ENCODE results near the gene ATG7.
"Not testable (repeated sequence)": the region's sequence is repeated elsewhere in the genome, so short reads cannot be mapped to it uniquely, and the experiment has no call there.

ATG7 gene

GRCh38 chr3:11583235-11583634 lies 311.0 kb downstream of the ATG7 start:
- DNase-seq: no peak

DNA sequence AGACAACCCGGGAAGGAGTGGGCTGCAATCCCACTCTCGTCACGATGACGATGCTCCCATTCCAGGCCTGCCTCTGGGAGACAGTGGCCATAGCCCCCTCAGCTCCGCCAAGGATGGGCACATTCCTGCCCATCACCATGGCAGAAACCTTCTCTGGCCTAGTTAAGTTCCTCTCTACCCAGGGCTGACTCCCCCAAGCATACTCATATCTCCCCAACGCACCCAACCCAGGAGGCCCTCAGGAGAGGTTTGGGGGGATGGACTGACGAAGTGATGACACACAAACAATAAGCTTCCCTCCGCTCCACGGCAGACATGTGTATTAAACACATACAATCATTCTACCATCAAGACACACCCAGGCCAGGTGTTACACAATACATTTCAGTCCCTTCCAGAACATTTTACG lies 311.4 kb downstream of the ATG7 start:
- DNase-seq: no peak

DNA sequence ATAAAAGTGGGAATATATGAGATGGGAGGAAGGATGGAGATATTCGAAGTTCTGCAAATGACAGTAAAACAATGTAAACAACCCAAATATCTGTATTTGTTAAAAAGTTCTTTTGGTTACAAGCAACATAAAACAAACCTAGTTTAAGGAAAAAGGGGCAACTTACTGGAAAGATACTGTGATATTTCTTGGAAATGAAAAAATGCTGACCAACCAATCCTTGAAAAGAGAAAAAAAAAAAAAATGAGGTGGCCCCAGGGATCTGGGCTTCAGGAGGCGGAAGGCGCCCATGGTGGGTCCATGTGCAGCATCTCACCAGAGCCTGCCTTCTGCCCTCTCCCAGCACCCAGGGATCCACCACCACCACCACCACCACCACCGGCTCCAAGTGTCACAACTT lies 312.4 kb downstream of the ATG7 start:
- DNase-seq: no peak

- no peak for DNase-seq
These were observed 315.6 kb downstream of the ATG7 start for GRCh38 chr3:11587766-11588165.

DNA sequence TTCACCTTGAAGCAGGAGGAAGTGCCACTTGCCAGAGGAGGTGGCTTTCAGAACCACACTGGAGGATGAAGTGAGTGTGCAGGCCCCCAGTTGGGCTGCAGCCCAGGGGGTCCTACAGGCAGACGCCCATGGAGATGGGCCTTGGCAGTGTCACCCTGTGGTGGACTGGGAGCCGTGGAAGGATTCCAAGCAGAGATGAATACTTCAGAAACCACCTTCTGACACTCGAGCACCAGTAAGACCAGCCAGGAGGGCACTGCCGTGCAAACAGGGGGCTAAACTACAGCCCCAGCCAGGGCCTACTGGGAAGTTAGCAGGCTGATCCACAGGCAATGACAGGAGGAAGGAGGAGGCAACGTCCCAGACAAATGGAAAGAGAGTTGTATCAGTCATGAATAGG lies 316.1 kb downstream of the ATG7 start:
- DNase-seq: no peak

DNA sequence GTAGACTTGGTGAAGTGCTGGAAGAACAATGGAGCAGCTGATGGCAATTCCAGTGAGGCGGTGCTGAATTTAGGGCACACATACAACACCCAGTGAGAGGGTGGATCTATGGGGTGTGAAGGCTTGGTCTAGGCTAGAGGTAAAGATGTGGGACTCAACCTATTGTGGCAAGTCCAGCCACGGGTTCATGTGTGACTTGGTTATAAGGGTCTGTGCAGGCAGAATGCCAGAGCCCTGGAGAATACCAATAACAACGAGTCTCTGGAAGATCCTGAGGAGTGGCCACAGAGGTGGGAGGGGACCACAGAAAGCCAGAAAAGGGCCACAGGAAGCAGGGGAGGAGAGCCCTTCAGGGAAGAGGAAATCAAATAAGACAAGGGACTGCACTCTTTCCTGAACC lies 316.6 kb downstream of the ATG7 start:
- no peak for DNase-seq

GRCh38 chr3:11589706-11590105 lies 317.5 kb downstream of the ATG7 start:
- DNase-seq: no peak

DNA sequence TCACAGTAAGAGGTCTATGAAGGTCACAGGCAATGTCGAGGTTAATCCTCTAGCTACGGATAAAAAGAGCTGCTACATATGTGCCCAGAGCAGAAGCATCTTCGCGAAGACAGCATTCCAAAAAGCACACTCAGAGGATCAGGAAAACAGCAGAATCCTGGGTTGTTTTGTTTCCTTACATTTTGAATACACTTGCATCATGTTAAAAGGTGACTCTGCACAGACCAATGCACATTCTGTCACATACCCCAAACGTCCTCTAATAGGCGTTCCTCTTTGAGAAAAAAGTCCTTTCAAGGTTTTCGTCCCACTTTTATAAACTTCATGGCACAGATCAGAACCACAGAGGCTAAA lies 318.8 kb downstream of the ATG7 start:
- DNase-seq: no peak

DNA sequence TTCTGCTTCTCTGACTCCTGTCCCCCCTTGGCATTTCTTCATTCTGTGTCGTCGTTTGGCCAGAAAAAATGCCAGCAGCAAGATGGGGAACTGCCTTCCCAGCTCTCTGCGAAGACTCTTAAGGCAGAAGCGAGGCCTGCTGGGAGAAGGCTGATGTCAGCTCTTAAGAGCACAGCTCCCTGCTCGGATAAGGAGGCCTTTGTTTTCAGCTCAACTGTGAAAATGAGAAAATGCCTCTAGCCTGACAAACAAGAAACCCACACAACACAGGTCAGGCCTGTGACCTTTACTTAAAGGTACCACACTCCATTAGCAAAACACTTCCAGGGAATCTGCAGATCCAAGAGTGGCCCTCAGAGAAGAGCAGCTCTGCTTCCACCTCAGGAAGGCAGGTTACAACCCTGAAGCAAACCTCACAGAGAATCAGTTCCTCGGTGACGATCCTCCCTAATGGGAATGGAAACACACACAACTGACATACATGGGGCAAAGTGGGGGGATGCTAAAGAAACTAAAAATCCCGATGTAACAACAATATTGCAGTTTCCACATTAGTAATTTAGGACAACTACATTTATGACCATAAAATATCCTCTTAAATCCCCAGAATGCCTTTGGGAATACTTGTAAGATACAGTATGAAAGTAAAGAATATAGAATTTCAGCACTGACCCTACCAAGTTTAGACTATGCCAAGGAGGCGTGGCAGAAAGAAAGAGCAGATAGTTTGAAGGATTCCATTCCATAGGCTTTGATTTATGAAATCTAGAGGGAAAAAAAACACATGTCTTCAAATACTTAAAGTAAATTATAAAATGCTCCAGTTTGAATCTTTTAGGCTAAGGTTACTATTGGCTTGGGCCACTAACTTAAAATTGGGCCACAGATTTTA lies 319.4 kb downstream of the ATG7 start:
- peak in 41 of 51 donors; percentile 38 to 92 (median 76) for DNase-seq

DNA sequence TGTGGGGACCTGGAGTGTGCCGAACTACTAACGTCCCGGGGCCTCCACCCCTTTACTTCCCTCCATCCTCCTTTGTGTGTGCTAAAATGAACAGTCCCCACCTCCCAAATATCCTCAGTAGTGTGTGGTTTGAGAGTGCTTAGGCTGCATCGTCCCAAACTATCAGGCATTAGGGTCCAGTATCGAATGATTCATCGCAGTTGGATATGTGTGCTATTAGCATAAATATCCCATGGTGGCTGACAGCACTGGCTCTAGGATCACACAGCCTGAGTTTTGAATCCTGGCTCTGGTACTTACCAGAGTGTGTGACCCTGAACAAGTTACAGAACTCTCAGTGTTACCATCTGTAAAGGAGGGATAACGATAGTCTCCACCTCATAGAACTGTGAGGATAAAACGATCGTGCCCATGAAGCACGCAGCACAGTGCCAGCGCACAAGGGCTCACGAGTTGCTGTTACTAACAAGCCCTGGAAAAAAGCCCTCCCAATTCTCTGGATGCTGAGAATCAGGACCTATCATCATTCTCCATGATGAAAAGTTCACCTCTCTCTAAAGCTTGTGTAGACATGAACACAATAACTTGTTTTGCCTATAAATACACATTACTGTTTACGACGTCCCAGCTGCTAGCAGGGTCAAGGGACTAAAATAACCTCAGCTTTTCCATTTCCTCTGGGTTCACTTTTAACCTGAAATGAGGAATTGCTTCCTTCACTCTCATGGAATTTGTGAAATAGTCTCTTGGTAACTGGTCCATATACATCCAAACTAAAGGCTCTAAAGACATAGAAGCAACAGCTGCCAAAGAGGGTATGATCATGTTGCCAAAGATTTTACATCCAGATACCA lies 320.5 kb downstream of the ATG7 start:
- peak in 3 of 51 donors; percentile 31 to 67 (median 65) for DNase-seq

DNA sequence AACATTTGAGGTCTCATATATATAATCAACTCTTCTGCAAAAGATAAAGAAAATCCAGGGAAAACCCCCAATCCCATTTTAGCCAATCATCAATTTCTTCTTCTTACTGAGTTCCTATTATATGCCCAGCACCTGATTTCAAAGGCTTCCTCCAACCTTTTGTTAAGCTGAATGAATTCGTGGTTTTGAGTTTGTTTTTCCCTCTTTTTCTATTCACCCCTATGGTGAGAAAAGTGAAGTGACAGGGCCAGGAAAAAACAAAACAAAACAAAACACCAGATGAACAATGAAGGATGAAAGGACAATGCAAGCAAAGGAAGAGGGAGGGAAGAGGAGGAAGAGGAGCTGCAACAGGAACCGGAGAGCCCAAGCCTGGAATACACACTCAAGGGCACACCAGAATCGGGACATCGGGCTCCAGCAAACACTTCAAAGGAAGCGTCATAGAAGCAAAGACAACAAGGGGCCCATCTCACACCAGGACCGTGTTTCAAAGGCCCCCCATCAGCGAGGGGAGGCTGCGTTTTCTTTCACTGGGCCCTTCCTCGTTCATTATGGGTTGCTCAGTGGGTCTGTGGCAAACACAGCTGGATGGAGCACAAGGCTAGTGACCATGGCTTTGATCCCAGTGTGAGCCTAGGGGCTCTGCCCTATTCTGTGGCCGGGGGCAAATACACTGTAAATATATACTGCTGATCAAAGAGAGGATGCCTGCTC lies 321.3 kb downstream of the ATG7 start:
- DNase-seq: peak in 2 of 51 donors; percentile 44

DNA sequence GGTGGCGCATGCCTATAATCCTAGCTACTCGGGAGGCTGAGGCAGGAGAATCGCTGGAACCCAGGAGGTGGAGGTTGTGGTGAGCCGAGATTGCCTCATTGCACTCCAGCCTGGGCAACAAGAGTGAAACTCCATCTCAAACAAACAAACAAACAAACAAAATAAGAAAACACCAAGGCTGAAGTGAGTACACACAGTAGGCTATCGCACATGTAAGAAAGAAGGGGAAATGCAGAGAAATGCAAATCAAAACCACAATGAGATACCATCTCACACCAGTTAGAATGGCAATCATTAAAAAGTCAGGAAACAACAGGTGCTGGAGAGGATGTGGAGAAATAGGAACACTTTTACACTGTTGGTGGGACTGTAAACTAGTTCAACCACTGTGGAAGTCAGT lies 322.8 kb downstream of the ATG7 start:
- DNase-seq: not testable (repeated sequence)

GRCh38 chr3:11596387-11596786 lies 324.2 kb downstream of the ATG7 start:
- no peak for DNase-seq

GRCh38 chr3:11600501-11601282 lies 328.5 kb downstream of the ATG7 start:
- DNase-seq: peak in 10 of 51 donors; percentile 37 to 75 (median 46)

DNA sequence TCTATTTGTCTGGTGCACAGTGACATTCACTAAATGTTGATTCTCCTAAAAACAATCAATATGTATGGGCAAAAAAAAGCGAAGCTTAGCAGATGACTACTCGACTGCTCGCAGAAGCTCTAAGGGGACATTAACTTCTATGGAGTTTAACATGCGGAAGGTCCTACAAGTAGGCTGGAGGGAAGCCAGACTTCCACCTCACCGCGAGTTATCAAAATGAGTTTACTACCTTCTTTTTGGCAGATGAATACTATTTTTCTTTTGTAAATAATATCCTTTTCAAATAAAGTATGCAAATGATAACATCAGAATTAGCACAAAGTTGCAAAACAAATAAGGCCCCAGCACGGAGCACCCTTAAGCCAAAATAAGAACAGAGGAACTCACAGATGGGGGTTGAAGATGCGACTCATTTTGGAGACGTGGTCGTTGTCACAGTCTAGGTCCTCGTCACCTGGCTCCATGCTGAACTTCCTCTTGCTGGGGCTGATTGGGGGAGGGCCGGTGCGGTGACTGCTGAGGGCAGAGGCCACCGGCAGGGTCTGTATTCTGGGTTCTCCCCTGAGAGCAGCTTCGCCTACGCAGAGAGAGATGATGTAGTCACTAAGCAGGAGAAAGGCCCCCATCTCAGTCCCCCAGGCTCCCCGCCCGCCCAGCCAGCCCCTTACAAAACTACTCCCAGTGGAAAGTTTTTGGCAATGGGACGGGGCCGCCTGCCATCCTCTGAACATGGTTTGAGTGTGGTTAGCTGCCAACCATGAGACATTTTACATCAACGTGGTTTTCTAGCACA lies 329.4 kb downstream of the ATG7 start:
- DNase-seq: peak in 22 of 51 donors; percentile 17 to 69 (median 54)

DNA sequence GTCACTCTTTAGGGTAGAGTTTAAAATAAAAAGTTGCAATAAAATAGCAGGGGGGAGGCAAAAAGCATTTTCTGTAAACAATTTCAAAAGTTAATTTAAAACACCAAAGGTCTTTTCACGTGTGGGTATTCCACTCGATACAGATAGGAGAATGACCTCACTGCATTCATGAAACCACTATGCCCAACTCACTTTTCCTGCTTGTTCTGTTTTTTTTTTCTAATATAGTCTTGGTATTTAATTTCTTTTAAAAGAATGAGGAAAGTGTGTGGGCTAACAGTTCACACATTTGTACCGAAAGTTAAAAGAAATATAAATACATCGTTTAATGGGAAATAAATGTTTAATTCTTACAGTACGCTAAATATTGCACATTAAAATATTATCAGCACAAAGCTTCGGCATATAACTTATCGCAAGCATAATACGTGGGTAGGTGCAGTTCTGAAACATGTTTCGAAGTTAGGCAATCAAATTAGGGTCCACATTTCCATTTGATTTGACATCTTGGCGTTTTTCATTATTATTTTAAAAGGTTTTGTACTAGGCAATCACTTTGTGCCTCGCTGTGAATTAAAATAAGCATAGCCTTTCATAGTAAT lies 330.1 kb downstream of the ATG7 start:
- no peak for DNase-seq

DNA sequence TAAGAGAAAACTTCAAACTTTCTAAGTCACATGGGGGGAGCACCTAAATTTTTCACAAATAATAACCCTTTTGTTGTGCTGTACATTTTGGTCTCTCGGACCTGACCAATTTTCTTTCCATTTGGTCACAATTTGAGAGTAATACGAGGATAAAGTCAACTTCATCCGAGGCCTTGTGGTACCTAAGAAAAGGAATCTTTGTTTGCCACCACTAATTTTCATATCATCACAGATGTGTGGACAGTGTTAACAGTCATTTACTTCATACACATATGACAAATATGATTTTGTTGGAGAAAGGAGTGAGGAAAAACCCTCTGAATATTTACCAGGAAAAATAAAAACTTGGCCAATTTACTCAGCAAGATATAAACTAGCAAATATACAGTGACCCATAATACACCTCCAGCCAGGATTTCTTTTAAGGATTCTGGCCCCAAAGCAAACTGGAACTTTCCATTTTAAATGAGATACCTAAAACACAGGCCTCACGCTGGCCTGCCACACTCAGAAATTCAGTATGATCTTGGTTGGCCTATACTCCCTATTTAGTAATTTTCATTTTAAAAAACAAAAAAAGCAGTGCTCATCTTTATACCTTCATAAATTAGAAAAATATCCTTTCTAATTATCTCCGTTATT lies 330.8 kb downstream of the ATG7 start:
- no peak for DNase-seq

- DNase-seq: peak in 1 of 51 donors; percentile 29
These were observed 331.4 kb downstream of the ATG7 start for GRCh38 chr3:11603628-11604027.
